Nucleus accumbens (tissue), 56 donors: ENCODE data around the gene TNRC18.
A peak's percentile ranks its signal among the peaks of the same experiment; 100 is the strongest.
"Not testable (repeated sequence)": the region's sequence is repeated elsewhere in the genome, so short reads cannot be mapped to it uniquely, and the experiment has no call there.

Experiments used
- DNase-seq, 56 donors: peaks; one replicate each; lab custom pipeline; 2025; lab: John Stamatoyannopoulos, UW

TNRC18 gene

GRCh38 chr7:5423306-5423975 lies at the start of gene TNRC18:
Gene TNRC18 (minus strand): TSS chr7:5423834. CDS start chr7:5421246, 2,588 bp downstream.
- DNase-seq, result peak in 29 of 56 donors; percentile 49 to 87 (median 71)

GRCh38 chr7:5472432-5473315 lies 49.0 kb upstream of the TNRC18 start:
- no peak for DNase-seq

- DNase-seq, result not testable (repeated sequence)
Measured at GRCh38 chr7:5471623-5472022, 48.0 kb upstream of the TNRC18 start.

- DNase-seq, result peak in 7 of 56 donors; percentile 8 to 42 (median 20)
Measured at GRCh38 chr7:5470816-5471215, 47.2 kb upstream of the TNRC18 start.

- DNase-seq, result no peak
Measured at GRCh38 chr7:5470167-5470532, 46.5 kb upstream of the TNRC18 start.

GRCh38 chr7:5469375-5470166 lies 45.9 kb upstream of the TNRC18 start:
- DNase-seq, result peak in 4 of 56 donors; percentile 26 to 53 (median 42)

GRCh38 chr7:5467645-5468044 lies 44.0 kb upstream of the TNRC18 start:
- DNase-seq, result peak in 3 of 56 donors; percentile 13 to 30 (median 25)

- no peak for DNase-seq
Measured at GRCh38 chr7:5466551-5466950, 42.9 kb upstream of the TNRC18 start.

- no peak for DNase-seq
Measured at GRCh38 chr7:5463031-5463430, 39.4 kb upstream of the TNRC18 start.

- no peak for DNase-seq
Measured at GRCh38 chr7:5462216-5462615, 38.6 kb upstream of the TNRC18 start.

- DNase-seq, result no peak
Measured at GRCh38 chr7:5458921-5459480, 35.4 kb upstream of the TNRC18 start.

- no peak for DNase-seq
Measured at GRCh38 chr7:5457245-5457735, 33.7 kb upstream of the TNRC18 start.

- no peak for DNase-seq
Measured at GRCh38 chr7:5456409-5456808, 32.8 kb upstream of the TNRC18 start.

- DNase-seq, result no peak
Measured at GRCh38 chr7:5455581-5456219, 32.1 kb upstream of the TNRC18 start.

GRCh38 chr7:5455175-5455574 lies 31.5 kb upstream of the TNRC18 start:
- DNase-seq, result no peak

GRCh38 chr7:5454485-5454884 lies 30.9 kb upstream of the TNRC18 start:
- DNase-seq, result no peak

GRCh38 chr7:5453566-5454075 lies 30.0 kb upstream of the TNRC18 start:
- DNase-seq, result no peak

GRCh38 chr7:5452937-5453540 lies 29.4 kb upstream of the TNRC18 start:
- DNase-seq, result peak in 8 of 56 donors; percentile 13 to 66 (median 23)

GRCh38 chr7:5452470-5452899 lies 28.9 kb upstream of the TNRC18 start:
- peak in 1 of 56 donors; percentile 9 for DNase-seq
